ENCODE data around the gene PTPRZ1.

PTPRZ1 gene

DNA sequence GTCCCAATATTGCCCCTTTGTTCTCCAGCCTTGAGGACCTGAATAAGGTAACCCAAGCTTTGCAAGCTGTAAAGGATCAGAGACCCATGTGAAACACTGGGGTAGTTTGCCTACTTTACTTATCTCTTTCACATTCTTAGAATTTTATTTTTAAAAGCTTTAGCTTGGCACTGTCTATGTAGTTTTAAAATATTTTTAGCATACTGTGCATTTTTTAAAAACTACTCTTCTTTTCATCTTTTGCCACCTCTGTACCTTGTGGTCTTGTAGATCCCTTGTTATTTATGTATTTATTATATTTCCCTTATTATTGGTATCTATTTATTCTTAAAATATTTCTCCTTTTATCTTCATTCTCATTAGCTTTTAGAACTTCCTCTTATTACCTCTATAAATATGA is 12.0 kb upstream of the PTPRZ1 start:
- TF ChIP-seq TAF1 (IDR thresholded peaks at IDR 0.05; ENCODE audit: borderline replicate concordance, insufficient read depth, low read length) (no peak), SIN3A (IDR thresholded peaks at IDR 0.05; ENCODE audit: borderline replicate concordance, insufficient read depth, low read length) (no peak), POLR2AphosphoS5 (IDR thresholded peaks at IDR 0.05; ENCODE audit: low read depth, low read length) (no peak), FOXP2 (optimal IDR thresholded peaks at IDR 0.05; ENCODE audit: borderline replicate concordance, extremely low read depth, extremely low read length, insufficient read depth) (no peak), REST (IDR thresholded peaks at IDR 0.05; ENCODE audit: insufficient read depth in 1 of 2, low read depth in 2 of 2, low read length in 2 of 2) (no peak)

- no peak for TF ChIP-seq SIN3A (IDR thresholded peaks at IDR 0.05; ENCODE audit: borderline replicate concordance, insufficient read depth, low read length)
- no peak for TF ChIP-seq POLR2AphosphoS5 (IDR thresholded peaks at IDR 0.05; ENCODE audit: low read depth, low read length)
- no peak for TF ChIP-seq FOXP2 (optimal IDR thresholded peaks at IDR 0.05; ENCODE audit: borderline replicate concordance, extremely low read depth, extremely low read length, insufficient read depth)
- no peak for TF ChIP-seq TAF1 (IDR thresholded peaks at IDR 0.05; ENCODE audit: borderline replicate concordance, insufficient read depth, low read length)
- no peak for TF ChIP-seq REST (IDR thresholded peaks at IDR 0.05; ENCODE audit: insufficient read depth in 1 of 2, low read depth in 2 of 2, low read length in 2 of 2)
Observed at GRCh38 chr7:121862591-121862990, 10.4 kb upstream of the PTPRZ1 start.

DNA sequence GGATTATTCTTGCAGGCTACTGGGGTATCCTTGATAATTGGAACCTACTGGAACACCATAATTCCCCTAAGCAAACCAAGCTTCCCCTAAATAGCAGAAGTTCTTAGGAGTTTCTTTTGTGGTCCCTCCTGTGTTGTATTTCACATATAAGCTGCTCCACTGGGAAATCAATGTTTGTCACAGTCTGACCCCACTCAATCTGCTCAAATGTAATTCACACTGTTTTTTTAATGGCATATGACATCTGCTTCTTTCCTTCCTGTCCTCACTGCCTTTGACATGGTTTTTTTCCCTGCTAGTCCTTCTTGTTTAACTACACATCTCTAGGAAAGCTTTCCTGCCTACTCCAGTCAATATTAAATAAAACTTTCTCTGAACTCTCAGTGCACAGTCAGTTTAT is 1.8 kb upstream of the PTPRZ1 start:
- TF ChIP-seq POLR2AphosphoS5 (IDR thresholded peaks at IDR 0.05; ENCODE audit: low read depth, low read length): no peak
- TF ChIP-seq TAF1 (IDR thresholded peaks at IDR 0.05; ENCODE audit: borderline replicate concordance, insufficient read depth, low read length): no peak
- TF ChIP-seq REST (IDR thresholded peaks at IDR 0.05; ENCODE audit: insufficient read depth in 1 of 2, low read depth in 2 of 2, low read length in 2 of 2): no peak
- TF ChIP-seq SIN3A (IDR thresholded peaks at IDR 0.05; ENCODE audit: borderline replicate concordance, insufficient read depth, low read length): no peak
- TF ChIP-seq FOXP2 (optimal IDR thresholded peaks at IDR 0.05; ENCODE audit: borderline replicate concordance, extremely low read depth, extremely low read length, insufficient read depth): no peak

- TF ChIP-seq SIN3A (IDR thresholded peaks at IDR 0.05; ENCODE audit: borderline replicate concordance, insufficient read depth, low read length) (no peak), FOXP2 (optimal IDR thresholded peaks at IDR 0.05; ENCODE audit: borderline replicate concordance, extremely low read depth, extremely low read length, insufficient read depth) (no peak), REST (IDR thresholded peaks at IDR 0.05; ENCODE audit: insufficient read depth in 1 of 2, low read depth in 2 of 2, low read length in 2 of 2) (no peak), POLR2AphosphoS5 (IDR thresholded peaks at IDR 0.05; ENCODE audit: low read depth, low read length) (no peak), TAF1 (IDR thresholded peaks at IDR 0.05; ENCODE audit: borderline replicate concordance, insufficient read depth, low read length) (no peak)
Observed at GRCh38 chr7:121873289-121874194, 581 bp downstream of the PTPRZ1 start.
